Choroid plexus epithelial cell (primary cell): ENCODE measurements around the gene UQCC5.

Experiments used
- DNase-seq: peaks from one replicate; pipeline ENCODE4 v3.0.0-alpha.2; 2010; ENCODE audit warnings: low read depth
- H3K4me3 ChIP-seq: 2 replicates; pipeline ENCODE4 v1.5.1; 2011; ENCODE audit warnings: low read depth, mild to moderate bottlenecking, control low read depth, low read length, moderate library complexity
- CTCF ChIP-seq: conservative IDR thresholded peaks from 2 replicates; pipeline ENCODE4 v1.5.1; 2011; ENCODE audit warnings: low read depth, mild to moderate bottlenecking, control low read depth, inconsistent platforms, low read length, moderate library complexity

The UQCC5 gene

GRCh38 chr3:52490035-52490938 lies 46.1 kb upstream of the UQCC5 start:
- TF ChIP-seq CTCF, result no peak
- H3K4me3 ChIP-seq, result no peak overlapping the region
- no peak for DNase-seq

GRCh38 chr3:52490939-52491526 lies 45.4 kb upstream of the UQCC5 start:
- no peak overlapping the region for H3K4me3 ChIP-seq
- TF ChIP-seq CTCF, result no peak
- peak; percentile 84 for DNase-seq

GRCh38 chr3:52492059-52492458 lies 44.3 kb upstream of the UQCC5 start:
- TF ChIP-seq CTCF, result no peak
- H3K4me3 ChIP-seq, result no peak overlapping the region
- no peak for DNase-seq

GRCh38 chr3:52493232-52494017 lies 43.0 kb upstream of the UQCC5 start:
- DNase-seq, result no peak
- no peak overlapping the region for H3K4me3 ChIP-seq
- no peak for TF ChIP-seq CTCF

GRCh38 chr3:52494445-52494844 lies 42.0 kb upstream of the UQCC5 start:
- no peak for TF ChIP-seq CTCF
- no peak overlapping the region for H3K4me3 ChIP-seq
- no peak for DNase-seq

- no peak within 1 kb of the TSS for H3K4me3 ChIP-seq
- TF ChIP-seq CTCF, result no peak
- DNase-seq, result peak; percentile 17
Observed at GRCh38 chr3:52494886-52495495, 41.4 kb upstream of the UQCC5 start, which contains the start of gene STAB1. STAB1 (plus strand) TSS chr3:52495338; CDS start chr3:52495414, 76 bp downstream.
